ENCODE data around the gene TXLNA. TPM values are rescaled to one million over a fixed set of nuclear protein-coding genes. Genes with fewer than 3 reads are reported as not detected.

Gene TXLNA
- total RNA-seq, 1 experiment from 2014 or later, result 67.3 TPM

GRCh38 chr1:32198237-32199042 lies 19.0 kb downstream of the TXLNA start:
- H3K4me1 ChIP-seq (ENCODE audit: insufficient read depth, low read length), result no peaks in the 10 kb centered on the region; the same call in 1 of the 2 replicates
- H3K27me3 ChIP-seq (ENCODE audit: insufficient read depth, low read length), result no peaks in the 10 kb centered on the region
- H2AK5ac ChIP-seq (ENCODE audit: insufficient read length, low read length), result no peak overlapping the region
- Mint-ChIP-seq H3K9me3 (no peaks in the 10 kb centered on the region), H3K27me3 (ENCODE audit: low read depth) (no peaks in the 10 kb centered on the region; the same call in none of the 2 replicates), H3K27ac (peak overlapping the region; percentile 20 to 88 (median 47); a peak in 4 of 7 replicates), H3K4me3 (no peak overlapping the region; a peak in 1 of 5 replicates), H3K4me1 (peaks cover 36 to 37% of the 10 kb centered on the region in 2 experiments), H3K36me3 (ENCODE audit: insufficient read depth in 1 of 3, low read depth in 3 of 3) (peaks cover 25 to 50% (median 45%) of the 10 kb centered on the region in 3 experiments; a peak in 6 of 7 replicates)
- H3K9me3 ChIP-seq (ENCODE audit: control insufficient read depth, low read depth, low read length), result no peaks in the 10 kb centered on the region
- H4K20me1 ChIP-seq (ENCODE audit: control insufficient read depth, insufficient read depth, insufficient read length), result no peaks in the 10 kb centered on the region
- H2BK20ac ChIP-seq (ENCODE audit: low read depth, low read length, poor library complexity, severe bottlenecking), result no peak overlapping the region
- H3T11ph ChIP-seq (ENCODE audit: low read length), result no peak overlapping the region
- no peak overlapping the region for H3K27ac ChIP-seq (ENCODE audit: insufficient read length, low read depth, low read length)
- no peak overlapping the region for H3K56ac ChIP-seq (ENCODE audit: insufficient read length, low read depth, low read length)
- H3K4me2 ChIP-seq (ENCODE audit: insufficient read depth, insufficient read length, low read length), result no peak overlapping the region
- H3K79me1 ChIP-seq (ENCODE audit: insufficient read depth, low read depth, low read length, poor library complexity, severe bottlenecking), result no peaks in the 10 kb centered on the region
- H2BK120ac ChIP-seq (ENCODE audit: low read depth, low read length, poor library complexity, severe bottlenecking), result no peak overlapping the region
- no peak overlapping the region for H2AFZ ChIP-seq (ENCODE audit: low read length)
- no peak overlapping the region for H2BK12ac ChIP-seq (ENCODE audit: insufficient read length, low read depth, low read length)
- H3K23ac ChIP-seq (ENCODE audit: insufficient read length, low read depth, low read length), result no peak overlapping the region
- no peak for DNase-seq
- H4K91ac ChIP-seq (ENCODE audit: insufficient read length, low read depth, low read length), result no peak overlapping the region
- no peak overlapping the region for H2BK15ac ChIP-seq (ENCODE audit: low read depth, low read length)
- peaks cover 3% of the 10 kb centered on the region for H3K23me2 ChIP-seq (ENCODE audit: insufficient read length, low read depth, low read length, poor library complexity, severe bottlenecking)
- H4K5ac ChIP-seq (ENCODE audit: insufficient read length, low read depth, low read length), result no peak overlapping the region
- H2BK5ac ChIP-seq (ENCODE audit: insufficient read length, low read length), result no peak overlapping the region
- no peak overlapping the region for H3K18ac ChIP-seq (ENCODE audit: insufficient read length, low read depth, low read length)
- no peak overlapping the region for H3K4ac ChIP-seq (ENCODE audit: low read depth, low read length)
- no peak overlapping the region for H4K8ac ChIP-seq (replicated peaks; ENCODE audit: insufficient read length, low read depth, low read length)
- H3K79me2 ChIP-seq (ENCODE audit: insufficient read depth, low read length), result no peaks in the 10 kb centered on the region
- TF ChIP-seq CTCF (conservative IDR thresholded peaks at IDR 0.05), result no peak
- H3K14ac ChIP-seq (ENCODE audit: insufficient read depth, low read length), result no peak overlapping the region
- no CpG with 5 or more reads among the region's 3 CpGs for WGBS (ENCODE audit: extremely low coverage, insufficient read length, low lambda C conversion rate)
- no peak overlapping the region for H3K9ac ChIP-seq (ENCODE audit: extremely low read depth, insufficient read length, low read length)

Measured in H9 (cell line).